Spinal cord (tissue), 10 donors: ENCODE measurements around the gene AFF2. TPM values are rescaled to one million over a fixed set of nuclear protein-coding genes. Genes with fewer than 3 reads are reported as not detected.

ENCODE experiments used
- DNase-seq, 6 donors: peaks; one replicate each; pipeline versions ENCODE4 v3.0.0 to v3.0.0-alpha.2; 2013 to 2015; ENCODE audit warnings: low spot score in 6 of 6, low read depth in 4 of 6
- H3K27ac ChIP-seq: one replicate; pipeline ENCODE4 v1.5.1; 2013; ENCODE audit warnings: low read depth, low read length, control low read depth
- H3K27me3 ChIP-seq: one replicate; pipeline ENCODE4 v1.6.1; 2013; ENCODE audit warnings: low read length; ENCODE audit not compliant: control insufficient read depth, insufficient read depth
- H3K36me3 ChIP-seq: one replicate; pipeline ENCODE4 v1.6.1; 2013; ENCODE audit warnings: low read length; ENCODE audit not compliant: control insufficient read depth, insufficient read depth
- H3K4me1 ChIP-seq: one replicate; pipeline ENCODE4 v1.6.1; 2013; ENCODE audit warnings: low read length; ENCODE audit not compliant: control insufficient read depth, insufficient read depth
- H3K4me3 ChIP-seq: one replicate; pipeline ENCODE4 v1.5.1; 2013; ENCODE audit warnings: low read depth, low read length, control low read depth
- H3K9me3 ChIP-seq: one replicate; pipeline ENCODE4 v1.6.1; 2013; ENCODE audit warnings: low read length; ENCODE audit not compliant: control insufficient read depth, insufficient read depth
- WGBS: methylation state at CpG from one replicate; pipeline ENCODE4 v1.1.5; 2013; ENCODE audit warnings: missing lambda C conversion rate; ENCODE audit not compliant: insufficient coverage; 5-methylcytosine and 5-hydroxymethylcytosine counted together
- polyA plus RNA-seq, 2 donors: library from polyadenylated mRNA; unstranded; fragments of 120-200 nt; gene quantifications; one replicate each; pipeline ENCODE4 v1.2.1, GENCODE V29; 2013; ENCODE audit not compliant: insufficient read length in 2 of 2
- total RNA-seq, 2 donors: library from RNA; depleted of rRNA in 1 of 2; stranded (reverse); fragments of 120-200 nt in 1 of 2; fragments of >200 nt in 1 of 2; gene quantifications; one replicate each; pipeline versions ENCODE4 v1.2.3 to v1.2.4, GENCODE V29; 2013 to 2014
- donor health status: healthy.

Gene AFF2
- total and polyA plus RNA-seq, 4 donors, result 14.5 to 49.8 (median 33.1) TPM

DNA sequence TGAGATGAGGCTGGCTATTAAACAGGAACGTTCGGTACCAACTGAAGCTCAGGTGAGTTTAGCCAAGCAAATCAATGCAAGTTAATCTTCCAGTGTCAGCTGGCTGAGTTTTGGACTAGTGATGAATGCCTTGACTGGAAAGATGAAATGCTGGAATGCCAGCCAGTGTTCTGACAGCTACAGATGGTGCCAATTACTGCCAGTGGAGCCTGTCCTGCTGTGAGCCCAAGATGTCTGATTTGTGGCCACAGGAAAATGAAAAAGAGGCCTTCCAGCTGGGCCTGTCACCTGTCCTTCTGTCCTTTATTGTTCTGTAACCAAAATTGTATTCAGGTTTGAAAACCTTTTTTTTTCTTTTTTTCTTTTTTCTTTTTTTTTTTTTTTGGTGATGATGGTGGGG lies 223.1 kb downstream of the AFF2 start:
- Histone ChIP-seq H3K9me3 (no peaks in the 10 kb centered on the region), H3K4me3 (no peak overlapping the region), H3K4me1 (no peaks in the 10 kb centered on the region), H3K27ac (no peak overlapping the region), H3K36me3 (no peaks in the 10 kb centered on the region), H3K27me3 (no peaks in the 10 kb centered on the region)
- WGBS, result 86% methylated on average over 2 of the region's 2 CpGs
- DNase-seq, result peak in 1 of 6 donors; percentile 46

DNA sequence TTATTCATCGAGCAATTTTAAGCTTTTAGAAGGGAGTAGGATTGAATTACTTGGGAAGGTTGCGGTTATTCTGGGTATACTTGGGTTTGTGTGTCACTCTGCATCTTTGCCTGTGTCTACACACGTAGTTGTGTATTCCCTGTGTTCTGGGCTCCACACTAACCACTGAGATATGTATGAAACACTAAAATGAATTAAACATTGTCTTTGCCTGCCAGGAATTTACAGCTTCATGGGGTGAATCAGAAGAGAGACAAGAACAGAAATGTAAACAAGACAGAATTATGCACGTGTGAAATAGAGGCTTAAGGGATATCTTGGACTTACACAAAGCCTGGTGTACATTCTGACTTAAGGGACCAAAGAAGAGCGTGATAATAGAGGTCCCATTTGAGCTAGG lies 228.5 kb downstream of the AFF2 start:
- DNase-seq, result peak in 1 of 6 donors; percentile 9
- WGBS, result 49% methylated on average over 3 of the region's 5 CpGs
- Histone ChIP-seq H3K36me3 (no peaks in the 10 kb centered on the region), H3K9me3 (no peaks in the 10 kb centered on the region), H3K27ac (no peak overlapping the region), H3K4me1 (no peaks in the 10 kb centered on the region), H3K27me3 (no peaks in the 10 kb centered on the region), H3K4me3 (no peak overlapping the region)

DNA sequence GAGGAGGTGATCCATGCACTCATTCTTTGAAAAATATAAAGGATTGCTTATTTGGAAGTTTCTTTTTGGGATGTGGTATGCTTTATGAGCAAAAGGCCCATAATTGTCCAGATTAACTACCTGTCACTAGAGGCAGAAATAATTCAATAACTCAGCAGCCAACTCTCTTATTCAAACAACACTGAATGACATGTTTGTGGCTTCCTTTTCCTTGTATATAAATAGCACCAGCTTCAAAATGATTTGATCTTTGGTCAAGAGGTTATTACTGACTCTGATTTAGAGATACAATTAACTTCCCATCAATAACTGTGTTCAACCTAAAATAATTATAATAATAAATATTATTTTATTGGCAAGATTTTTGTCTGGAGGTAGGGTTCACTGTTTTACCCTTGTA lies 232.3 kb downstream of the AFF2 start:
- H3K36me3 ChIP-seq, result no peaks in the 10 kb centered on the region
- no peaks in the 10 kb centered on the region for H3K27me3 ChIP-seq
- no peaks in the 10 kb centered on the region for H3K9me3 ChIP-seq
- DNase-seq, result no peak
- no peaks in the 10 kb centered on the region for H3K4me1 ChIP-seq
- H3K27ac ChIP-seq, result no peak overlapping the region
- no peak overlapping the region for H3K4me3 ChIP-seq

DNA sequence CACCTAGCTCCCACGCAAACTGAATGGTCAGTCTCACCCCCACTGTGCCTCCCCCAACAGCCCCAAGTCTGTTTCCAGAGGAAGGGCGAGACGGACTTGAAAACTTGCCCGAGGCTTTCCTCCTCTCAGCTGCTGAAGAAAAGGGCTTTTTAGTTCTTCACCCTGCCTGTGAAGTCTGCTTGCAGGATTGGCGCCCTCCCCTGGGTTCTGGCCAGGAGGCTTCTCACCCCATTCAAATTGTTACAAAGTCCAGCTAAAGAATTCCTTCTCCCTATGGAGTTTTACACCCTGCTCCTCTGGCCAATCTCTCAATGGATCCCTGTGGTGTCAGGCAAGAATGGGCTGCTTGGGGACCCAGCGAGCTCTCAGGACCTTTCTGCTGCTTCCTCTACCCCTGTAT lies 241.0 kb downstream of the AFF2 start:
- H3K4me1 ChIP-seq, result no peaks in the 10 kb centered on the region
- no peak overlapping the region for H3K4me3 ChIP-seq
- 53% methylated on average over 6 of the region's 6 CpGs for WGBS
- H3K27me3 ChIP-seq, result no peaks in the 10 kb centered on the region
- H3K9me3 ChIP-seq, result no peaks in the 10 kb centered on the region
- H3K27ac ChIP-seq, result no peak overlapping the region
- no peaks in the 10 kb centered on the region for H3K36me3 ChIP-seq
- peak in 1 of 6 donors; percentile 59 for DNase-seq

DNA sequence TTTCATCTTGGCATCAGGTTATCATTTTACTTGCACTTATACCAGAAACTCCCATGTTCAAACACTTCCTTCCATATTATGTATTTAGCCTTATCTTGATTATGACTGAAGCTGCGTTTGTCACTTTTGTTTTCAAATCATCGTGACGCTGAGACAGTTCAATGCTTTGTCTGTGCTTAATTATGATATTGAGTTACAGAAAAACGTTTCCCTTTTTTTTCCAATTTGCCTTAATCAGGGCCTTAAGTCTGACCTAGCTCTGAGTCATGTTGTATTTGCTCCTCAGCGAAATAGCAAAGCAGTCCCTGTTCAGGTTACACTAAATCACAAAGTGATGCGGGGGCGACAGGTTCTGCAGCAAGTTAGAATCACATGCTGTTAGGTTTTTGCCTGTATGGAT lies 254.7 kb downstream of the AFF2 start:
- no peak overlapping the region for H3K27ac ChIP-seq
- H3K27me3 ChIP-seq, result no peaks in the 10 kb centered on the region
- H3K4me1 ChIP-seq, result no peaks in the 10 kb centered on the region
- no peak for DNase-seq
- WGBS, result 71% methylated on average over 1 of the region's 7 CpGs
- no peak overlapping the region for H3K4me3 ChIP-seq
- no peaks in the 10 kb centered on the region for H3K36me3 ChIP-seq
- no peaks in the 10 kb centered on the region for H3K9me3 ChIP-seq

DNA sequence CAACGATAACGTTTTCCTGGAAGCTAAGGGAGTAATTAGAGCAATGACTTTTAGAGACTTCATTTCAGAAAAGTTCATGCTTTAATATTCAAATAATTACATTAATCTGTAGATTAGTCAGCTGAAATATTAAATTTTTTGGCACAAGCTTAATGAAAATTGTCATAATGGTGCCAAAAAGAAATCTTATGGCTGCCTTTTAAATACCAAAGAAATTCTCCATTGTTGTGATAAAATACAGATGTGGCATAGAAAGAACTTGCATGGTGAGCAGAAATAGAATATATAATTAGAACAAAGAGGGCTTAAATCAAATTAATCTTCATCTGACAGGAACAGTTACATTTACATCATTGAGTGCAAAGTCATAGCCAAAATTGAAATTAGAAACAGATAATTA lies 263.5 kb downstream of the AFF2 start:
- H3K27ac ChIP-seq, result no peak overlapping the region
- H3K27me3 ChIP-seq, result no peaks in the 10 kb centered on the region
- WGBS, result no CpG with 5 or more reads among the region's 2 CpGs
- no peaks in the 10 kb centered on the region for H3K9me3 ChIP-seq
- no peak for DNase-seq
- no peaks in the 10 kb centered on the region for H3K4me1 ChIP-seq
- no peak overlapping the region for H3K4me3 ChIP-seq
- H3K36me3 ChIP-seq, result no peaks in the 10 kb centered on the region

DNA sequence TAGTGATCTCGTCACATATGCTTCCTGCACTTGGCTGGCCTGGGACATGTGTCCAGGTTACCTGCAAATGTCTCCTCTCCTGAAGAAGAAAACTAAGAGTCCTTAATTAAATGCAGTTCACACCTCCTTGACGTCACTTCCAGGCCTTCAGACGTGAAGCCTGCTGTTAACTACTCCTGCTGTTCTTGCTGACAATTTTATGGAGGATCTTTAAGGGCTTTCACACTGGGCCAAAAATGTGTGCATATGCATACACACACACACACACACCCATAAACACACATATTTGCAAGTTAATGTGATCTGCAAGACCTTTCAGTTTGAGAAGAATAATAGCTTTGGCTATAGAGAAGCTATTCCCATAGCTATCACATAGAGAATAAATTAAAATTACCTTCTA lies 267.9 kb downstream of the AFF2 start:
- no peaks in the 10 kb centered on the region for H3K9me3 ChIP-seq
- 50% methylated on average over 1 of the region's 3 CpGs for WGBS
- H3K4me3 ChIP-seq, result no peak overlapping the region
- H3K36me3 ChIP-seq, result no peaks in the 10 kb centered on the region
- H3K27me3 ChIP-seq, result no peaks in the 10 kb centered on the region
- DNase-seq, result no peak
- H3K27ac ChIP-seq, result no peak overlapping the region
- no peaks in the 10 kb centered on the region for H3K4me1 ChIP-seq

DNA sequence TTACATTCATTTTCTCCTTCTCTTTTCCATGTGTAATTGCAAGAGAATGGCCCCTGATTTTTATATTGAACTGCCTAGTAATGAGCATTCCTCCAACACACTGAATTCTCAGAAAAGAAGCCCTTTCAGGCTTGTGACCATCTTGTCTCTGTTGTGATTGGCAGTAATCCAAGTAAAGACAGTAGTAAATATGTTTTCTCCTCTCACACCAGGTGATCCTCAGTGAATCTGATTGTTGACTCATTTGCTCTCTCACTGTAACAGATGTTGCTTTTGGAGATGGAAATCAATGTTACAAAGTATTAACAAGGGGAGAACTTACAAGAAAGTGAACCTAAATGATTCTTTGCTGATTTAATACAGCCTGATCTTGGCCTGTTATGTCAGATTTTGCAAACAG lies 271.0 kb downstream of the AFF2 start:
- no peaks in the 10 kb centered on the region for H3K36me3 ChIP-seq
- no peaks in the 10 kb centered on the region for H3K27me3 ChIP-seq
- no peak overlapping the region for H3K27ac ChIP-seq
- no peaks in the 10 kb centered on the region for H3K4me1 ChIP-seq
- DNase-seq, result peak in 2 of 6 donors; percentile 17 to 29
- no peak overlapping the region for H3K4me3 ChIP-seq
- no peaks in the 10 kb centered on the region for H3K9me3 ChIP-seq

DNA sequence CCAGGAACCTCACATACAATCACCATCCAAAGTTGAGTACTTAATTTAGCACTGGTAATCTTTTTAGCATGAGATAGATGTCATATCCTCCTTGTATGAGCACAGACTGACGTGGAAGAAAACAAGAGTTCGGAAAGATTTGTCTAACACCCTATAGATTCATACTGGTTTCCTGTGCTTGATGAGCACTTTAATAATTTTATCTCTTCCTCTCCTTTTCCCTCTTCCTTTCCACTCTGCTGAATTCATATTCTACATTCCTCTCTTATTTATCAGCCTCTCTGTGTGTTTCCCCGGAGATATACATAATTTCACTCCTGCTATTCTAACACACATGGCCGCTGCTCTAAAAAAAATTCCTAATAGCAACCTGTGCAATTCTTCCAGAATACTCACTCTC lies 273.9 kb downstream of the AFF2 start:
- peaks cover 3% of the 10 kb centered on the region for H3K9me3 ChIP-seq
- no peaks in the 10 kb centered on the region for H3K27me3 ChIP-seq
- H3K36me3 ChIP-seq, result no peaks in the 10 kb centered on the region
- H3K4me1 ChIP-seq, result no peaks in the 10 kb centered on the region
- no peak overlapping the region for H3K4me3 ChIP-seq
- DNase-seq, result no peak
- H3K27ac ChIP-seq, result no peak overlapping the region
- WGBS, result 83% methylated on average over 3 of the region's 4 CpGs

DNA sequence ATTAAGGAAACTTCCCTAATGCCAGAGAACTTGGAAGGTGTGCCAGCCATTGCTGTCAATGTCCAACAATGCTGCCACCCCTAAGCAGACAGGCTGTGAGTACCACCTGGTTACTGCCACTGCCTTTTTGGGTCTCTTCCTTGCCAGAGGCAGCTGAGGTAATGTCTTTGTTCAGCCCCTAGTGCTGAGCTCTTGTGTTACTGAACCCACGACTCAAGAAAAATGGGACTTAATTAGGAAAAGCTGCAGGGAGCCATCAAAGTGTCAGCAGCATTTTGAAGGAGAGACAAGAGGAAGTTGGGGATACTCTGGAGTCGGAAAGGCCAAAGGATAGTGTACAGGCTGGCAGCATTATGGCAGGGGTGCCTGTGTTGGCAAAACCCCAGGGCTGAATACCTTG lies 283.7 kb downstream of the AFF2 start:
- Histone ChIP-seq H3K4me1 (no peaks in the 10 kb centered on the region), H3K4me3 (no peak overlapping the region), H3K36me3 (no peaks in the 10 kb centered on the region), H3K9me3 (no peaks in the 10 kb centered on the region), H3K27me3 (peaks cover 3% of the 10 kb centered on the region), H3K27ac (no peak overlapping the region)
- peak in 1 of 6 donors; percentile 29 for DNase-seq
- 34% methylated on average over 2 of the region's 2 CpGs for WGBS
